GM12878 (cell line): ENCODE results near the gene NIP7. TPM values are rescaled to one million over a fixed set of nuclear protein-coding genes. Genes with fewer than 3 reads are reported as not detected.

Experiments used
- ATAC-seq: fragments of 200-7000 bp; cut with Tn5 transposase; 3 replicates; pipeline ENCODE4 v1.9.1; 2020; ENCODE audit warnings: mild to moderate bottlenecking, moderate library complexity
- BruUV-seq: library from RNA; stranded (reverse); fragments of 400-500 nt; replicated peaks from 2 replicates; lab custom pipeline; 2021; lab: Mats Ljungman, UMichigan
- CTCF ChIA-PET: fragments of 300-600 bp; sonication (Branson Sonifier 250); formaldehyde crosslinking; extraction: SDS; loops from one replicate; lab custom pipeline; 2021; ENCODE audit warnings: inconsistent platforms; lab: Yijun Ruan, JAX
- POLR2A ChIA-PET: fragments of 350-600 bp; formaldehyde crosslinking; extraction: SDS; loops from one replicate; lab custom pipeline; 2021; ENCODE audit warnings: inconsistent platforms; lab: Charles Lee
- RAD21 ChIA-PET: fragments of 300-600 bp; sonication (Branson Sonifier 250); formaldehyde crosslinking; loops from one replicate; lab custom pipeline; 2023; ENCODE audit warnings: antibody characterized with exemption; ENCODE audit not compliant: unreplicated experiment; lab: Charles Lee
- SMC1A ChIA-PET: fragments of 300-600 bp; sonication (Branson Sonifier 250); formaldehyde crosslinking; loops from one replicate; lab custom pipeline; 2023; ENCODE audit not compliant: unreplicated experiment, uncharacterized antibody; lab: Charles Lee
- DNase-seq: peaks from one replicate; pipeline ENCODE4 v3.0.0-alpha.2; 2011; ENCODE audit warnings: low read depth, low spot score
- FAIRE-seq: peaks from 3 replicates; lab custom pipeline; 2011; peaks lifted over from hg19 to GRCh38; lab: Jason Lieb, UNC
- H2AFZ ChIP-seq: 2 replicates; pipeline ENCODE4 v1.6.0; 2011; ENCODE audit warnings: low read depth, low read length, control low read depth; ENCODE audit not compliant: control insufficient read depth
- H3K27ac ChIP-seq: 2 replicates; pipeline ENCODE4 v1.5.1; 2011; ENCODE audit warnings: control low read depth; ENCODE audit not compliant: control insufficient read depth, insufficient read depth
- H3K27me3 ChIP-seq, 2 experiments: replicated peaks in 1 of 2; 2 replicates each; pipeline versions ENCODE4 v1.6.0 to v1.6.1; 2011; ENCODE audit warnings: low read length in 1 of 2; ENCODE audit not compliant: control insufficient read depth in 2 of 2, insufficient read depth in 2 of 2
- H3K36me3 ChIP-seq, 2 experiments: 2 replicates each; pipeline ENCODE4 v1.5.1; 2011; ENCODE audit warnings: low read length in 1 of 2; ENCODE audit not compliant: control insufficient read depth in 2 of 2, insufficient read depth in 2 of 2
- H3K4me1 ChIP-seq: 2 replicates; pipeline ENCODE4 v1.6.1; 2011; ENCODE audit warnings: mild to moderate bottlenecking, low read length, moderate library complexity, mixed read lengths; ENCODE audit not compliant: control insufficient read depth, insufficient read depth
- H3K4me2 ChIP-seq: 2 replicates; pipeline ENCODE4 v1.6.0; 2011; ENCODE audit warnings: control low read depth; ENCODE audit not compliant: control insufficient read depth, insufficient read depth
- H3K4me3 ChIP-seq: fragments of 200-600 bp; sonication (generic); 2 replicates; pipeline ENCODE4 v1.5.1; 2016
- H3K79me2 ChIP-seq: 2 replicates; pipeline ENCODE4 v1.6.0; 2011; ENCODE audit warnings: low read length; ENCODE audit not compliant: control insufficient read depth, insufficient read depth
- H3K9ac ChIP-seq: 2 replicates; pipeline ENCODE4 v1.8.0; 2011; ENCODE audit warnings: low read length, control low read depth, mixed read lengths; ENCODE audit not compliant: control insufficient read depth, insufficient read depth
- H3K9me3 ChIP-seq: replicated peaks from 3 replicates; pipeline ENCODE4 v1.5.1; 2011; ENCODE audit warnings: mild to moderate bottlenecking, low read length; ENCODE audit not compliant: control insufficient read depth, insufficient read depth
- H4K20me1 ChIP-seq: 2 replicates; pipeline ENCODE4 v1.6.0; 2011; ENCODE audit not compliant: control insufficient read depth, insufficient read depth
- ASH2L ChIP-seq: fragments of 300-600, 200-600 bp; sonication (generic); IDR thresholded peaks from 2 replicates; pipeline ENCODE4 v1.6.1; 2017; ENCODE audit warnings: low read depth, mild to moderate bottlenecking, borderline replicate concordance
- EZH2 ChIP-seq: IDR thresholded peaks from 2 replicates; pipeline ENCODE4 v1.6.1; 2012; ENCODE audit warnings: low read depth, mild to moderate bottlenecking, control low read depth, inconsistent platforms, low read length, borderline replicate concordance; ENCODE audit not compliant: control insufficient read depth
- LARP7 ChIP-seq: fragments of 450-650 bp; IDR thresholded peaks from 2 replicates; pipeline ENCODE4 v1.6.1; 2017; ENCODE audit warnings: mild to moderate bottlenecking
- NFXL1 ChIP-seq: fragments of 450-650 bp; IDR thresholded peaks from 2 replicates; pipeline ENCODE4 v1.6.1; 2017; ENCODE audit warnings: antibody characterized with exemption, mild to moderate bottlenecking, borderline replicate concordance
- NR2F1 ChIP-seq: fragments of 450-650 bp; conservative IDR thresholded peaks from 2 replicates; pipeline ENCODE4 v1.6.1; 2017; ENCODE audit warnings: mild to moderate bottlenecking
- RBBP5 ChIP-seq: fragments of 200-600 bp; sonication (generic); conservative IDR thresholded peaks from 2 replicates; pipeline ENCODE4 v1.6.1; 2016
- SRF ChIP-seq, 2 experiments: IDR thresholded peaks; 2 replicates each; pipeline ENCODE4 v1.6.1; 2011; ENCODE audit warnings: low read depth in 2 of 2, low read length in 2 of 2, mild to moderate bottlenecking in 1 of 2, moderate library complexity in 1 of 2
- SUZ12 ChIP-seq: fragments of 200-600 bp; sonication (generic); IDR thresholded peaks from one replicate; pipeline ENCODE4 v1.6.1; 2018; ENCODE audit warnings: antibody characterized with exemption, mild to moderate bottlenecking; ENCODE audit not compliant: unreplicated experiment
- WGBS: methylation state at CpG from one replicate; pipeline ENCODE4 v1.1.6; 2016; ENCODE audit warnings: low lambda C conversion rate; ENCODE audit not compliant: insufficient replicate concordance, insufficient coverage; ENCODE audit errors: missing lambda C conversion rate; 5-methylcytosine and 5-hydroxymethylcytosine counted together
- in situ Hi-C: fragments of 300-500 bp; cut with MboI; formaldehyde crosslinking; loops from 9 replicates; pipeline ENCODE4 v1.14.3; 2018; ENCODE audit warnings: mixed read lengths
- intact Hi-C: fragments of 100-400 bp; cut with micrococcal nuclease; formaldehyde crosslinking; loops from one replicate; pipeline ENCODE4 v1.14.2; 2022; ENCODE audit not compliant: unreplicated experiment
- polyA plus RNA-seq, 11 experiments: library from polyadenylated mRNA; depleted of rRNA in 4 of 11; unstranded in 6 of 11; stranded (reverse) in 5 of 11; fragments of >200 nt; fragmentation: Nextera tagmentation in 4 of 11; fragmentation: Illumina TruSeq in 1 of 11; extraction: Ambion mirVana in 4 of 11; extraction: Trizol in 1 of 11; gene quantifications; 1 replicate in 1 of 11; 2 replicates in 10 of 11; pipeline versions ENCODE4 v1.2.1 to v1.2.3, GENCODE V29; 2011 to 2016; ENCODE audit warnings: inconsistent platforms in 2 of 11, missing spikeins in 2 of 11, low read depth in 1 of 11
- total RNA-seq, 4 experiments: library from RNA; depleted of rRNA in 3 of 4; stranded (reverse); fragments of >200 nt in 3 of 4; fragmentation: Illumina TruSeq in 1 of 4; extraction: Trizol in 1 of 4; gene quantifications; 2 replicates each; pipeline versions ENCODE4 v1.2.1 to v1.2.3, GENCODE V29; 2013 to 2021
- TF ChIP-seq, protein P1 (sequence below), 3 experiments: IDR thresholded peaks in 2 of 3; conservative IDR thresholded peaks in 1 of 3; 2 replicates each; pipeline ENCODE4 v1.5.1; 2011; ENCODE audit warnings: low read depth in 3 of 3, low read length in 3 of 3, mild to moderate bottlenecking in 3 of 3, control low read depth in 2 of 3, moderate library complexity in 2 of 3, inconsistent platforms in 1 of 3, mixed read lengths in 1 of 3; ENCODE audit not compliant: control insufficient read depth in 2 of 3, insufficient read depth in 1 of 3; ENCODE audit errors: extremely low read depth in 1 of 3
- TF ChIP-seq, protein P2 (sequence below): fragments of 450-650 bp; IDR thresholded peaks from 2 replicates; pipeline ENCODE4 v1.6.1; 2017; ENCODE audit warnings: mild to moderate bottlenecking, moderate library complexity

Gene NIP7
- total and polyA plus RNA-seq, 10 of the 15 experiments (the other 5 are each of a cell fraction or from before 2014, with no cell fraction given) = 18.8 to 62.9 (median 56.7) TPM

DNA sequence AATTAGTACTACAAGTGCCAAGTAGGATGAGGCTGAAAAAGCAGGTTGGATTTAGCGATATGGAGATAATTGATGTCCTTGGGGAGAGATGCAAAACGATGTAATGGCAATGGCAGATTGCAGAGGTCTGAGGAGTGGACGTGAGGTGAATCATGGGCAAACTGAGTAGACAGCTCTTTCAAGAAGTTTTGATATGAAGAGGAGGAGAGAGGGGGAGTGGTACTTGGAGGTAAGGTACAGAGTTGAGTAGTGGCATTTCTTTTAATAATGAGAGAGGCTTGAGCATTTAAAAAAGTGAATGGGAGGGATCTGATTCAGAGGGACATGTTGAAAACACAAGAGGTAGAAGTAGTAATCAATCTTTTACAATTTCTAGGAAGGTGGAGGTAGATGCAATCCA, 46.2 kb upstream of the NIP7 start:
- BruUV-seq = no TSS peak
- Histone ChIP-seq H3K27ac (no peak overlapping the region), H3K79me2 (no peaks in the 10 kb centered on the region), H3K9ac (no peak overlapping the region), H3K4me1 (no peaks in the 10 kb centered on the region), H3K9me3 (no peaks in the 10 kb centered on the region), H3K27me3 (no peaks in the 10 kb centered on the region), H3K4me2 (no peak overlapping the region), H3K36me3 (no peaks in the 10 kb centered on the region), H2AFZ (no peak overlapping the region), H4K20me1 (no peaks in the 10 kb centered on the region), H3K4me3 (no peak overlapping the region)
- ChIA-PET SMC1A (interaction anchor here (0.8 kb wide), 1 partner anchor 143 kb away, joined by 4 read pairs; no protein-coding TSS in a partner anchor), CTCF (interaction anchor here (1.6 kb wide), 1 partner anchor 143 kb away, joined by 4 read pairs; no protein-coding TSS in a partner anchor), RAD21 (no interaction called here), POLR2A (interaction anchor here (0.6 kb wide), 1 partner anchor 678 kb away, joined by 4 read pairs; no protein-coding TSS in a partner anchor)
- ATAC-seq = no peak
- in situ Hi-C loops = no loop called here
- intact Hi-C loops = no loop called here
- no peak for DNase-seq
- no peak for FAIRE-seq
- 38% methylated on average over 3 of the region's 3 CpGs for WGBS
- TF ChIP-seq NFXL1 (no peak), LARP7 (no peak), RBBP5 (no peak), SUZ12 (no peak), NR2F1 (no peak), EZH2 (no peak), ASH2L (no peak), SRF (IDR thresholded peaks at IDR 0.05; ENCODE audit: low read depth in 2 of 2, low read length in 2 of 2) (no peak)
- TF ChIP-seq, protein P1, sequence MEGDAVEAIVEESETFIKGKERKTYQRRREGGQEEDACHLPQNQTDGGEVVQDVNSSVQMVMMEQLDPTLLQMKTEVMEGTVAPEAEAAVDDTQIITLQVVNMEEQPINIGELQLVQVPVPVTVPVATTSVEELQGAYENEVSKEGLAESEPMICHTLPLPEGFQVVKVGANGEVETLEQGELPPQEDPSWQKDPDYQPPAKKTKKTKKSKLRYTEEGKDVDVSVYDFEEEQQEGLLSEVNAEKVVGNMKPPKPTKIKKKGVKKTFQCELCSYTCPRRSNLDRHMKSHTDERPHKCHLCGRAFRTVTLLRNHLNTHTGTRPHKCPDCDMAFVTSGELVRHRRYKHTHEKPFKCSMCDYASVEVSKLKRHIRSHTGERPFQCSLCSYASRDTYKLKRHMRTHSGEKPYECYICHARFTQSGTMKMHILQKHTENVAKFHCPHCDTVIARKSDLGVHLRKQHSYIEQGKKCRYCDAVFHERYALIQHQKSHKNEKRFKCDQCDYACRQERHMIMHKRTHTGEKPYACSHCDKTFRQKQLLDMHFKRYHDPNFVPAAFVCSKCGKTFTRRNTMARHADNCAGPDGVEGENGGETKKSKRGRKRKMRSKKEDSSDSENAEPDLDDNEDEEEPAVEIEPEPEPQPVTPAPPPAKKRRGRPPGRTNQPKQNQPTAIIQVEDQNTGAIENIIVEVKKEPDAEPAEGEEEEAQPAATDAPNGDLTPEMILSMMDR (IDR thresholded peaks at IDR 0.05 in 2 of 3, conservative IDR thresholded peaks at IDR 0.05 in 1 of 3; ENCODE audit: control insufficient read depth in 2 of 3, extremely low read depth in 1 of 3, insufficient read depth in 1 of 3, low read depth in 3 of 3, low read length in 3 of 3) = no peak
- TF ChIP-seq, protein P2, sequence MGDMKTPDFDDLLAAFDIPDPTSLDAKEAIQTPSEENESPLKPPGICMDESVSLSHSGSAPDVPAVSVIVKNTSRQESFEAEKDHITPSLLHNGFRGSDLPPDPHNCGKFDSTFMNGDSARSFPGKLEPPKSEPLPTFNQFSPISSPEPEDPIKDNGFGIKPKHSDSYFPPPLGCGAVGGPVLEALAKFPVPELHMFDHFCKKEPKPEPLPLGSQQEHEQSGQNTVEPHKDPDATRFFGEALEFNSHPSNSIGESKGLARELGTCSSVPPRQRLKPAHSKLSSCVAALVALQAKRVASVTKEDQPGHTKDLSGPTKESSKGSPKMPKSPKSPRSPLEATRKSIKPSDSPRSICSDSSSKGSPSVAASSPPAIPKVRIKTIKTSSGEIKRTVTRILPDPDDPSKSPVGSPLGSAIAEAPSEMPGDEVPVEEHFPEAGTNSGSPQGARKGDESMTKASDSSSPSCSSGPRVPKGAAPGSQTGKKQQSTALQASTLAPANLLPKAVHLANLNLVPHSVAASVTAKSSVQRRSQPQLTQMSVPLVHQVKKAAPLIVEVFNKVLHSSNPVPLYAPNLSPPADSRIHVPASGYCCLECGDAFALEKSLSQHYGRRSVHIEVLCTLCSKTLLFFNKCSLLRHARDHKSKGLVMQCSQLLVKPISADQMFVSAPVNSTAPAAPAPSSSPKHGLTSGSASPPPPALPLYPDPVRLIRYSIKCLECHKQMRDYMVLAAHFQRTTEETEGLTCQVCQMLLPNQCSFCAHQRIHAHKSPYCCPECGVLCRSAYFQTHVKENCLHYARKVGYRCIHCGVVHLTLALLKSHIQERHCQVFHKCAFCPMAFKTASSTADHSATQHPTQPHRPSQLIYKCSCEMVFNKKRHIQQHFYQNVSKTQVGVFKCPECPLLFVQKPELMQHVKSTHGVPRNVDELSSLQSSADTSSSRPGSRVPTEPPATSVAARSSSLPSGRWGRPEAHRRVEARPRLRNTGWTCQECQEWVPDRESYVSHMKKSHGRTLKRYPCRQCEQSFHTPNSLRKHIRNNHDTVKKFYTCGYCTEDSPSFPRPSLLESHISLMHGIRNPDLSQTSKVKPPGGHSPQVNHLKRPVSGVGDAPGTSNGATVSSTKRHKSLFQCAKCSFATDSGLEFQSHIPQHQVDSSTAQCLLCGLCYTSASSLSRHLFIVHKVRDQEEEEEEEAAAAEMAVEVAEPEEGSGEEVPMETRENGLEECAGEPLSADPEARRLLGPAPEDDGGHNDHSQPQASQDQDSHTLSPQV = no peak
